Naive thymus-derived CD8-positive, alpha-beta T cell (primary cell): Measurements from ENCODE around the gene SYNE2. TPM values are rescaled to one million over a fixed set of nuclear protein-coding genes. Genes with fewer than 3 reads are reported as not detected.

Source experiments
- ATAC-seq, 2 donors: fragments of 150-1000 bp; cut with Tn5 transposase in 1 of 2; sonication (Bioruptor Pico), chemical (Tn5 transposase) in 1 of 2; 1 replicate in 1 of 2; 2 replicates in 1 of 2; pipeline ENCODE4 v1.10.0; 2021; ENCODE audit warnings: mild to moderate bottlenecking in 2 of 2, moderate library complexity in 2 of 2
- POLR2A ChIA-PET: fragments of 350-600 bp; sonication (Branson Sonifier 250); formaldehyde crosslinking; loops from one replicate; lab custom pipeline; 2021; ENCODE audit warnings: antibody characterized with exemption; lab: Charles Lee
- DNase-seq, 10 donors: peaks; one replicate each; pipeline versions ENCODE4 v3.0.0 to v3.0.0-alpha.2; 2020 to 2022
- H3K27ac Mint-ChIP-seq, 10 donors: one replicate each; pipeline ENCODE4 v1.8.0; 2020 to 2022; ENCODE audit warnings: mild to moderate bottlenecking in 10 of 10, mixed read lengths in 10 of 10, moderate library complexity in 4 of 10, inconsistent platforms in 1 of 10
- H3K27me3 Mint-ChIP-seq, 5 donors: one replicate each; pipeline ENCODE4 v1.8.0; 2021 to 2022; ENCODE audit warnings: mixed read lengths in 5 of 5
- H3K36me3 Mint-ChIP-seq, 3 donors: one replicate each; pipeline ENCODE4 v1.8.0; 2020 to 2022; ENCODE audit warnings: mixed read lengths in 3 of 3, mild to moderate bottlenecking in 2 of 3, inconsistent platforms in 1 of 3
- H3K4me1 Mint-ChIP-seq, 4 donors: one replicate each; pipeline ENCODE4 v1.8.0; 2021 to 2022; ENCODE audit warnings: mixed read lengths in 4 of 4
- H3K4me3 Mint-ChIP-seq, 10 donors: one replicate each; pipeline ENCODE4 v1.8.0; 2020 to 2022; ENCODE audit warnings: mild to moderate bottlenecking in 10 of 10, mixed read lengths in 10 of 10, moderate library complexity in 6 of 10, inconsistent platforms in 1 of 10
- H3K9me3 Mint-ChIP-seq, 9 donors: one replicate each; pipeline ENCODE4 v1.8.0; 2020 to 2022; ENCODE audit warnings: mixed read lengths in 9 of 9, mild to moderate bottlenecking in 3 of 9, inconsistent platforms in 1 of 9, moderate library complexity in 1 of 9
- polyA plus RNA-seq, 3 donors: library from polyadenylated mRNA; unstranded; fragments of 300-500 nt; fragmentation: Illumina TruSeq; gene quantifications; one replicate each; pipeline ENCODE4 v1.2.3, GENCODE V29; 2021
- total RNA-seq, 8 experiments: library from RNA in 2 of 8; stranded (reverse) in 2 of 8; gene quantifications; one replicate each; pipeline ENCODE4 v1.2.3 and lab custom pipeline; 2021 to 2026

SYNE2 gene
- total and polyA plus RNA-seq, 5 experiments from 2014 or later, result 15.7 to 116 (median 25.9) TPM

DNA sequence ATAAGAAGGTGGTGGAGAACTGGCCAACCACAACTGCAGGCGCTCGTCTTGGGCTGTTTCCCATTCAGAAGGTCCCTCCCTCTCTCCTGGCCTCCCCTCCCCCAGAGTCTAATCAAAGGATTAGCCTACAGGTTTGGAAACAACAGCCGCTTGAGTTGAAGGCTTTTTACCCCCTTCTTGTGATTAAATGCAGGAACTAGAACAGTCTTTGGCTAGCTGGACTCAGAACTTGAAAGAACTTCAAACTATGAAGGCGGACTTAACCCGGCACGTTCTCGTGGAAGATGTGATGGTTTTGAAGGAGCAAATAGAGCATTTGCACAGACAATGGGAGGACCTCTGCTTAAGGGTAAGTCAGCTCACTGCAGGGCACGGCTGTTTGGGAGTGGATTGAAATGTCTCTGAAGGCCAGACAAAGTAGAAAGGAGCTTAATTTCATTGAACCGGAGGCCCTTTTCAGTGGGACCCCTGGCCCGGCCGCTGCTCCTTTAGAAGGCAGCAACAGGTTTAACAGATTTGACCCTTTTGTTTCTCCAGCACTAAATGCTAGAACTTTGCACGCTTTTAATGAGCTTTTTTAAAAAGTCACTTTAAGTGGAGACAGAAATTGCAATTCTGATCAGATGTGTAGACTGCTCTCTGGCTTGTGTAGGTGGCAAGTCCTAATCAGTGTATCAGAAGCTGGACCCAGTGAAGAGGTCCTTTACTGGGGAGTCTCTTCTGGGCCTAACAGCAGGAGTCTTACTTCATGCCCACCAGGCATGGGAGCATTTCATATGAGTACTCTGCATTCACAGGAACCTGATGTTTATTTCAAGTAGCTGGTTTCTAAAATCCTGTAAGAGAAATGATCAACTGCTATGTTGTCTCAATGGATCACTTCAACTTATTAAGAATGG is 333.7 kb downstream of the SYNE2 start:
- DNase-seq (no peak), ATAC-seq (no peak)
- Mint-ChIP-seq H3K36me3 (peaks cover 19 to 71% (median 55%) of the 10 kb centered on the region in 3 donors), H3K4me1 (peaks cover 0 to 2% (median 0%) of the 10 kb centered on the region in 4 donors), H3K27ac (no peak overlapping the region), H3K4me3 (no peak overlapping the region), H3K9me3 (no peaks in the 10 kb centered on the region), H3K27me3 (no peaks in the 10 kb centered on the region)
- POLR2A ChIA-PET, result no interaction called here

DNA sequence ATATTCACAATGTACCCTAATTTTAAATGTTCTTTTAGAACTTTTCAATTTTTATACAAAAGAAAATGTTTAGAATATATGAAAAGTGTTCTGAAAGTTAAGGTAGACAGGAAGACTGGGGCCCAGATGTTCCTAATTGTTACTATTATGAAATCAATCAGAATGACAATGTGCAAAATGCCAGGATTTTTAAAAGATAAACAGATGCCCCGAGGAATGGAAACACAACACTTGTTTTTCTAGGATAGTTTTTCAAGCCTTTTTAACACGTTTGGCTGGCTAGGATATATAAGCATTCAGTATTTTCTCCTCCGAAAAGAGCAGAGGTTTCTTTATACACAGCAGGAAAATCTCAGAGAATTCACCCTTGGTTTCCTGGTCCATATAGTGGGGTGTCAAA is 334.5 kb downstream of the SYNE2 start:
- ATAC-seq, result no peak
- H3K9me3 Mint-ChIP-seq, result no peaks in the 10 kb centered on the region
- POLR2A ChIA-PET, result no interaction called here
- no peak for DNase-seq
- H3K4me1 Mint-ChIP-seq, result peaks cover 0 to 2% (median 0%) of the 10 kb centered on the region in 4 donors
- H3K27me3 Mint-ChIP-seq, result no peaks in the 10 kb centered on the region
- no peak overlapping the region for H3K4me3 Mint-ChIP-seq
- no peak overlapping the region for H3K27ac Mint-ChIP-seq
- H3K36me3 Mint-ChIP-seq, result peaks cover 19 to 76% (median 52%) of the 10 kb centered on the region in 3 donors

DNA sequence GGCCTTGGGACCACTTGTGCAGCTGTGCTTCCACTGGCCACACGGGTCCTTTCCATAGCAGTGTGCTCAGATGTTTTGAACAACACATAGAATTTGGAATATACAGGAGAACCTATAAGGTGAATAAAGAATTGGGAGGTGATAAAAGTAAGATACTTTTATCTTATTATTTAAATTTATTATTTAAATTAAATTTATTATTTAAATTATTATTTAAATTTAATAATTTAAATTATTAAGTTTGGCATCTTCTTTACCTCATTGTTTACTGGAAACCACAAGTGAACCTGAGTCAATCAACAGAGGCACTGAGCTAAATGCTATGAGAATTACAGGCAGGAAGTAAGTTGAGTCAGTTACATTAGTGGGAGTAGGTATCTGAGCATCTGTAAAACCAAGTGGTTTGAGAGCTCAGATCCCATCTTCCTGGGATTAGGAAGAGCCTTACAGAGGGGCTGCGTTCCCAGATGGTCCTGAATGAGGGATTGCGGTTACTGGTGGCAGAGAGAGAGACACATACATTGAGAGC is 338.2 kb downstream of the SYNE2 start:
- ATAC-seq, result no peak
- no peaks in the 10 kb centered on the region for H3K27me3 Mint-ChIP-seq
- H3K36me3 Mint-ChIP-seq, result peaks cover 19 to 86% (median 36%) of the 10 kb centered on the region in 3 donors
- POLR2A ChIA-PET, result no interaction called here
- H3K27ac Mint-ChIP-seq, result peak overlapping the region in 2 of 10 donors; percentile 6
- peaks cover 7 to 26% (median 23%) of the 10 kb centered on the region in 4 donors for H3K4me1 Mint-ChIP-seq
- no peak for DNase-seq
- no peaks in the 10 kb centered on the region for H3K9me3 Mint-ChIP-seq
- no peak overlapping the region for H3K4me3 Mint-ChIP-seq

DNA sequence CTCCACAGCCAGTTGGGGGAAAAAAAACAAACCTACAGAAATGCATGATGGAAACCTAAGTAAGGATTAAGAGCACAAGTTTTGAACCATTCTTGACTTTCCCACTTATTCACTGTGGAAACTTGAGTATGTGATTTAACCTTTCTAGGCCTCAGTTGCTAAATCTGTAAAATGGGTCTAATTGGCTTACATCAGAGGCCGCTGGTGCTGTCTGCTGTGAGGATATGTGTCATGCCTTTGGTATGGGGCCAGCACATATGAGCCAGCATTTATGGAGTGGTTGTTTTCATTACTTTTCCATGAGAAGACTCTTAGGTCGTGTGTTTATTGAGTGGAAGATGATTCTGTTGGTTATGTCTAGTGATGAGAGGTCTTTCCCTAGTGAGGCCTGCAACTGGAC is 339.0 kb downstream of the SYNE2 start:
- H3K36me3 Mint-ChIP-seq, result peaks cover 19 to 79% (median 30%) of the 10 kb centered on the region in 3 donors
- no peak for ATAC-seq
- POLR2A ChIA-PET, result no interaction called here

DNA sequence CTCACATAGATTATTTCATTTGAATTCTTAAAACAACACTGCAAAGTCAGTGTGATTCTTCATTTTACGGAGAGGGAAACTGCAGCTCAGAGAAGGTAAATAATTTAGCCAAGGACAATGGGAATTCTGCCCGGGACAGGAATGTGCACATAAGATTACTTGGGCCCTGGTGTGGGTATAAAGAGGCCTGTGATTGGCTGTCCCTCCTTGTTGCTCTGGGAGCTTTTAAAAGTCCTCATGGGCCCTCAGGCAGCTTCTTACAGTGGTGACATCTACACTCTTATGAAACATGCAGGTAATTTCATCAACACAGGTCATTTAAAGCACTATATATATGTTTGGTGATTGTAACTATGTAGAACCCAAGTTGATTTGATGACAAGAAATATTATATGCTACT is 341.0 kb downstream of the SYNE2 start:
- Mint-ChIP-seq H3K4me1 (peaks cover 10 to 46% (median 33%) of the 10 kb centered on the region in 4 donors), H3K27me3 (no peaks in the 10 kb centered on the region), H3K36me3 (peaks cover 14 to 74% (median 15%) of the 10 kb centered on the region in 3 donors), H3K27ac (peak overlapping the region in 4 of 10 donors; percentile 21 to 75 (median 56)), H3K9me3 (no peaks in the 10 kb centered on the region), H3K4me3 (no peak overlapping the region)
- ATAC-seq (no peak), DNase-seq (no peak)
- POLR2A ChIA-PET, result no interaction called here

More for the DNA sequence above, 339.0 kb downstream of the SYNE2 start:
- Mint-ChIP-seq H3K9me3 (no peaks in the 10 kb centered on the region), H3K27me3 (no peaks in the 10 kb centered on the region), H3K4me3 (no peak overlapping the region), H3K4me1 (peaks cover 7 to 33% (median 29%) of the 10 kb centered on the region in 4 donors), H3K27ac (peak overlapping the region in 1 of 10 donors; percentile 38)
- no peak for DNase-seq

DNA sequence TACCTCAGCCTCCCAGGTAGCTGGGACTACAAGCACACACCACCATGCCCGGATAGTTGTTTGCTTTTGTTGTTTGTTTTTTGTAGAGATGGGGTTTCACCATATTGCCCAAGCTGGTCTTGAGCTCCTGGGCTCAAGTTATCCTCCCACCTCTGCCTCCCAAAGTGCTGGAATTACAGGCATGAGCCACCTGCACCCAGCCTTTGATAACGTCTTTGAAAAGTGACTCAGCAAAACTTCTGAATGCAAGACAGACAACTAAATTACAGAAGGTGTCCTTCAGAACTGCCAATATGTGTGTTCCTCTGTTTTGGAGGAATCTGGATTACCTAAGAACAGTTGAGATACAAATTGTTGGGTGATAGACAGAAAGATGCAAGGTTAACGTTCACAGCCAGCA is 341.6 kb downstream of the SYNE2 start:
- H3K9me3 Mint-ChIP-seq, result no peaks in the 10 kb centered on the region
- H3K27ac Mint-ChIP-seq, result peak overlapping the region in 6 of 10 donors; percentile 19 to 75 (median 56)
- H3K4me1 Mint-ChIP-seq, result peaks cover 10 to 48% (median 33%) of the 10 kb centered on the region in 4 donors
- ATAC-seq (no peak), DNase-seq (no peak)
- POLR2A ChIA-PET, result no interaction called here
- H3K27me3 Mint-ChIP-seq, result no peaks in the 10 kb centered on the region
- H3K4me3 Mint-ChIP-seq, result no peak overlapping the region
- H3K36me3 Mint-ChIP-seq, result peaks cover 14 to 69% (median 14%) of the 10 kb centered on the region in 3 donors

DNA sequence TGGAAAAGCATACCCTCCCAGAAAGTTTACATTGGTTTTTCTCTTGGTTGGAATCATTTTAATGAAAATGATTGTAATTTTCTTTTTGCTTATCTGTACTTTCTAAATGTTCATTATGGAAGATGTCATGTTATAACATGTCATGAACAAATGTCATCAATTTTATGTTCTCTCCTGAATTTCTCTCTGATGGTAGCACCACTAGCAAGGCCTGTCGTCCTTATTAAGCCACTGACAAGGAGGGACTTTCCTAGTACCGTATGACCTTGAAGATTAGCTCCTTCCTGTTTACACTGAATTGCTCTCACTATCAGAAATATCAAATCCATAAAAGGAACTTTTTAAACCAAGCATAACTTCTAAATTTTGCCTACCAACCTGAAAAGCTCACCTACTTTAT is 342.4 kb downstream of the SYNE2 start:
- peak overlapping the region in 6 of 10 donors; percentile 13 to 86 (median 62) for H3K27ac Mint-ChIP-seq
- no peak for DNase-seq
- no peaks in the 10 kb centered on the region for H3K27me3 Mint-ChIP-seq
- H3K4me3 Mint-ChIP-seq, result peak overlapping the region in 5 of 10 donors; percentile 1 to 33 (median 7)
- H3K9me3 Mint-ChIP-seq, result no peaks in the 10 kb centered on the region
- H3K4me1 Mint-ChIP-seq, result peaks cover 10 to 48% (median 33%) of the 10 kb centered on the region in 4 donors
- ATAC-seq, result peak in 1 of 2 donors; percentile 54
- POLR2A ChIA-PET, result no interaction called here
- H3K36me3 Mint-ChIP-seq, result peaks cover 7 to 62% (median 13%) of the 10 kb centered on the region in 3 donors

DNA sequence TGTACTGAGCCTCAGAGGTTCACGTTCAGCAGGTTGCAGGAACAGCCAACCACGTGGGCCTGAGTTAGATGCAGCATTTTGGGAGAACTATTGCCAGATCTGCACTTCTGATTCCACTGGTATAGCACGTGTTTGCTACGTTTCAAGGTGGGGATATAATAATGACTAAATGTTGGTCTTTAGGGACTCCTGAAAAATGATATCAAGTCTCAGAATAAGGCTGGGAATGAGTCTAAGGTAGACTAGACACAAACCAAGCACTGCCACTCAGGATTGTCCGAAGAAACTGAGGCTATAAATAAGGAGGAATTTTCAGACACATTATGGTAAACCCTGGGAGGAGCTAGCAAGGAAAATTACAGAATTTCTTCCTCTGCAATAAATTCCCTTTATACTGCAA is 343.3 kb downstream of the SYNE2 start:
- H3K4me3 Mint-ChIP-seq, result peak overlapping the region in 1 of 10 donors; percentile 46
- H3K9me3 Mint-ChIP-seq, result no peaks in the 10 kb centered on the region
- DNase-seq, result no peak
- no peak for ATAC-seq
- H3K36me3 Mint-ChIP-seq, result peaks cover 0 to 54% (median 5%) of the 10 kb centered on the region in 3 donors
- no peaks in the 10 kb centered on the region for H3K27me3 Mint-ChIP-seq
- H3K4me1 Mint-ChIP-seq, result peaks cover 10 to 48% (median 34%) of the 10 kb centered on the region in 4 donors
- POLR2A ChIA-PET, result no interaction called here
- peak overlapping the region in 2 of 10 donors; percentile 26 to 57 for H3K27ac Mint-ChIP-seq

DNA sequence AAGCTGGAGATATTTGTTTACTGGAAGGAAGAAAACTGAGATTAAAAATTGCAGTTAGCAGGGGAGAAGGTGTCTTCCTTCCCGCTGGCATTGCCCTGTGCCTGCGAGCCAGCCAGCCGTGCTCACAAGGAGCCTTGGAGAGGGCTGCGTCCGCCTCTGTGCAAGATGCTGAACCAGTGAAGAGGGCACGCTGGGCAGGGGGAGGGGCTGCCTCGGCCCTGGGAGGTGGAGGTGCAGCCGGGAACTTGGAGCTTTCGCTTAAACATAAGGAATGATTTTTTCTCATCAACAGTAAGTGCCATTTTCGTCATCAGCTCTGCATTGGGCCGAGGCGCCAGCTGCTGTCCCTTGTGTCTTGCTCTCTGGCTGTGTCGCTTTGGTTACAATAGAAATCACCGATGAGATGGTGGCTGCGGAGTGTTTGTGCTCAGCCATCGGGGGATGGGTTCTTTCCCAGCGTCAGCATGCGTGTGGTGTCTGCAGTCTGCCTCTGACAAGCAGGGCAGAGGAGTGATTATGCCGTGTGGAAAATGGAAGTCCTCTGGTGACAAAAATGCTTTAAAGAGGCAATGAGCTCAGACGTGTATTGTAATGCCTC is 344.1 kb downstream of the SYNE2 start:
- POLR2A ChIA-PET, result no interaction called here
- peaks cover 0 to 46% (median 0%) of the 10 kb centered on the region in 3 donors for H3K36me3 Mint-ChIP-seq
- peak overlapping the region in 9 of 10 donors; percentile 39 to 83 (median 58) for H3K4me3 Mint-ChIP-seq

DNA sequence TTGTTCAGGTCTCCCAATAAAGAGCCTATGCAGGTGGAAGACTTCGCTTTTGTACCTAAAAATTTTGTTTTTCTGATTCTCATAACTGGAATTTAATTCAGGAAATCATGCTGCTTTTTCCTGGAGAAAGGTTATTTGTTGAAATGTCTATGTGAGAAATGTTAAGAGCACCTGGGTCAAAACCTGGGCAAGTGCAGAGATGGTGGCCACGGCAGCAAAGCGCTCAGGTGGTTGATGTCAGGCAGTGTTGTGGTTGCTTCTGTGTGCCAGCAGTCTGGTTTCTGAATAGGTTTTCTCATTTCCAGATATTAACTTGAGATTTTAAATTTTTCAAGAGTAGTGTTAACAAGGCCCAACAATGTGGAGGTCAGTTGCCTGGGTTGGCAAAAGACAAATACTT is 345.2 kb downstream of the SYNE2 start:
- POLR2A ChIA-PET, result no interaction called here
- no peak overlapping the region for H3K27ac Mint-ChIP-seq
- DNase-seq (no peak), ATAC-seq (no peak)
- H3K4me3 Mint-ChIP-seq, result no peak overlapping the region
- no peaks in the 10 kb centered on the region for H3K9me3 Mint-ChIP-seq
- peaks cover 0 to 42% (median 3%) of the 10 kb centered on the region in 3 donors for H3K36me3 Mint-ChIP-seq
- peaks cover 12 to 47% (median 40%) of the 10 kb centered on the region in 4 donors for H3K4me1 Mint-ChIP-seq
- no peaks in the 10 kb centered on the region for H3K27me3 Mint-ChIP-seq

More for the DNA sequence above, 344.1 kb downstream of the SYNE2 start:
- Mint-ChIP-seq H3K27ac (peak overlapping the region in 6 of 10 donors; percentile 23 to 90 (median 66)), H3K4me1 (peaks cover 12 to 46% (median 37%) of the 10 kb centered on the region in 4 donors), H3K9me3 (no peaks in the 10 kb centered on the region), H3K27me3 (no peaks in the 10 kb centered on the region)
- DNase-seq, result peak in 2 of 10 donors; percentile 3 to 4
- peak; percentile 44 to 69 for ATAC-seq

DNA sequence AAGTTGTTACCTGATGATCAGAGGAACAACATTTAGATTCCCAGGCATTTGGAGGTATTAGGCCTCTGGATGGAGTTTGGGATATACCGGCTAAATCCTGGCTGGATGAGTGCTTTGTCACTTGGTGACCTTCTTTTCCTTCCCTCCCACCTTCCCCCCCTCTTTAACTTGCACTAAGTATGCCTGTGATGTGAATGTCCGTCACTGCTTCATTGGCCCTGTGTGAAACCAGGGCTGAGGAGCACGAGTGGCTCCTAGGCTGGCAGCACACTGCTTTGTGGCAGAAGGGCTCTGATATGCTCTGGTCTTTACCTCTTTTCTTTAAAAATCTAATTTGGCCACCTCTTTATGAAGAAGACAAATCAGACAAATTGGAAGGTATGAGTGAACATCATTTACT is 345.7 kb downstream of the SYNE2 start:
- Mint-ChIP-seq H3K9me3 (no peaks in the 10 kb centered on the region), H3K4me3 (peak overlapping the region in 2 of 10 donors; percentile 12 to 26), H3K27me3 (no peaks in the 10 kb centered on the region), H3K36me3 (peaks cover 0 to 42% (median 3%) of the 10 kb centered on the region in 3 donors), H3K27ac (peak overlapping the region in 3 of 10 donors; percentile 25 to 76 (median 27)), H3K4me1 (peaks cover 12 to 51% (median 42%) of the 10 kb centered on the region in 4 donors)
- DNase-seq (no peak), ATAC-seq (no peak)
- POLR2A ChIA-PET, result interaction anchor here (0.5 kb wide), 1 partner anchor 216 kb away, joined by 3 read pairs; no protein-coding TSS in a partner anchor

DNA sequence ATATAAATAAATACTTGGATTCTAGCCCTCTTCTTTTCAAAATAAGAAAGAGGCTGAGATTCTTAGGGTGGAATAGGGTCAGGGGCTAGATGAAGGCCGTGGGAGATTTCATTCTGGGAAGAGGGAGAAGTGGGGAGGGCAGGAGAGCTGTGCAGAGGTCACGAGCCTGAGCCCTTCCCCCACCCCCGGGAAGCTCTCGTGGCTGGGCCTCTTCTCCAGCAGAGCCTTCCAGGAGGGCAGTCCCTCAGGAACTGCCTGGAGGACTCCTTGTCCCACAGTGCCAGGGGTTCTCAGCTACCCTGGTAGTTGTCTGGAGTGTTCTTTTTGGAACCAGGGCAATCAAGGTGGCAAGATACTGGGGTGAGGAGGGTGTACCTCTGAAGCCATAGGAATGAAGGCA is 347.4 kb downstream of the SYNE2 start:
- H3K4me3 Mint-ChIP-seq, result no peak overlapping the region
- H3K4me1 Mint-ChIP-seq, result peaks cover 7 to 34% (median 27%) of the 10 kb centered on the region in 4 donors
- H3K27me3 Mint-ChIP-seq, result no peaks in the 10 kb centered on the region
- peaks cover 0 to 38% (median 5%) of the 10 kb centered on the region in 3 donors for H3K36me3 Mint-ChIP-seq
- DNase-seq (no peak), ATAC-seq (no peak)
- H3K27ac Mint-ChIP-seq, result no peak overlapping the region
- POLR2A ChIA-PET, result interaction anchor here (0.5 kb wide), 1 partner anchor 10 kb away, joined by 4 read pairs; no protein-coding TSS in a partner anchor
- no peaks in the 10 kb centered on the region for H3K9me3 Mint-ChIP-seq
